Neural cell (in vitro differentiated cells): ENCODE results near the gene MAP3K15. TPM values are rescaled to one million over a fixed set of nuclear protein-coding genes. Genes with fewer than 3 reads are reported as not detected.

Experiments
- H2AFZ ChIP-seq: fragments of 200-600, 300-800 bp; sonication (generic), shearing (Covaris generic); 2 replicates; pipeline ENCODE4 v1.6.0; 2014; ENCODE audit warnings: low read depth, mild to moderate bottlenecking, antibody characterized with exemption, low read length, moderate library complexity
- H3F3A ChIP-seq: fragments of 200-600 bp; shearing (Covaris generic); 2 replicates; pipeline ENCODE4 v1.6.1; 2016; ENCODE audit warnings: mild to moderate bottlenecking, moderate library complexity, mixed read lengths, antibody characterized with exemption, low read length; ENCODE audit not compliant: insufficient read depth, poor library complexity, severe bottlenecking
- H3K27ac ChIP-seq: fragments of 200-600, 300-800 bp; sonication (generic), shearing (Covaris generic); 2 replicates; pipeline ENCODE4 v1.5.1; 2014; ENCODE audit warnings: mild to moderate bottlenecking, low read length, moderate library complexity
- H3K27me3 ChIP-seq: fragments of 300-800, 200-600 bp; sonication (generic), shearing (Covaris generic); 2 replicates; pipeline ENCODE4 v1.6.0; 2014; ENCODE audit warnings: mild to moderate bottlenecking, low read depth, low read length, moderate library complexity; ENCODE audit not compliant: insufficient read depth
- H3K36me3 ChIP-seq: fragments of 300-800, 200-600 bp; sonication (generic), shearing (Covaris generic); 2 replicates; pipeline ENCODE4 v1.5.1; 2014; ENCODE audit warnings: mild to moderate bottlenecking, antibody characterized with exemption, low read length, moderate library complexity; ENCODE audit not compliant: insufficient read depth
- H3K4me2 ChIP-seq: fragments of 300-800, 200-600 bp; sonication (generic), shearing (Covaris generic); 2 replicates; pipeline ENCODE4 v1.6.0; 2014; ENCODE audit warnings: mild to moderate bottlenecking, low read length
- H3K4me3 ChIP-seq: fragments of 300-800, 200-600 bp; sonication (generic), shearing (Covaris generic); 2 replicates; pipeline ENCODE4 v1.5.1; 2014; ENCODE audit warnings: mild to moderate bottlenecking, low read length, moderate library complexity
- H3K79me2 ChIP-seq: fragments of 200-600 bp; shearing (Covaris generic); replicated peaks from 2 replicates; pipeline ENCODE4 v1.6.0; 2014; ENCODE audit warnings: mild to moderate bottlenecking, low read length, moderate library complexity; ENCODE audit not compliant: insufficient read depth
- H3K9ac ChIP-seq: fragments of 300-800, 200-600 bp; sonication (generic), shearing (Covaris generic); 2 replicates; pipeline ENCODE4 v1.6.1; 2016; ENCODE audit warnings: mild to moderate bottlenecking, low read length, mixed read lengths
- H3K9me2 ChIP-seq: fragments of 200-600 bp; shearing (Covaris generic); 2 replicates; pipeline ENCODE4 v1.6.1; 2016; ENCODE audit warnings: mild to moderate bottlenecking, low read length, mixed read lengths; ENCODE audit not compliant: insufficient read depth
- H3K9me3 ChIP-seq: fragments of 200-600, 300-800 bp; sonication (generic), shearing (Covaris generic); 2 replicates; pipeline ENCODE4 v1.6.1; 2016; ENCODE audit warnings: mild to moderate bottlenecking, mixed run types, low read length, moderate library complexity, mixed read lengths
- H4K20me1 ChIP-seq: fragments of 200-600 bp; shearing (Covaris generic); 2 replicates; pipeline ENCODE4 v1.6.1; 2016; ENCODE audit warnings: mild to moderate bottlenecking, mixed run types; ENCODE audit not compliant: insufficient read depth
- EP300 ChIP-seq: fragments of 450-650 bp; conservative IDR thresholded peaks from 2 replicates; pipeline ENCODE4 v1.6.1; 2014; ENCODE audit warnings: antibody characterized with exemption, mild to moderate bottlenecking, moderate library complexity; ENCODE audit not compliant: poor library complexity, severe bottlenecking
- EZH2 ChIP-seq: fragments of 200-600, 300-800 bp; shearing (Covaris generic), sonication (generic); IDR thresholded peaks from 2 replicates; pipeline ENCODE4 v1.6.1; 2014; ENCODE audit warnings: antibody characterized with exemption, low read length, borderline replicate concordance, mild to moderate bottlenecking; ENCODE audit not compliant: insufficient read depth, poor library complexity, severe bottlenecking
- MXI1 ChIP-seq: fragments of 450-650 bp; conservative IDR thresholded peaks from 2 replicates; pipeline ENCODE4 v1.6.1; 2014; ENCODE audit warnings: antibody characterized with exemption, mild to moderate bottlenecking; ENCODE audit not compliant: poor library complexity, severe bottlenecking
- POLR2AphosphoS5 ChIP-seq: IDR thresholded peaks from 2 replicates; pipeline ENCODE4 v1.6.1; 2012
- RAD21 ChIP-seq: fragments of 450-650 bp; conservative IDR thresholded peaks from 2 replicates; pipeline ENCODE4 v1.6.1; 2014; ENCODE audit warnings: antibody characterized with exemption, mild to moderate bottlenecking, moderate library complexity
- SMC3 ChIP-seq: fragments of 450-650 bp; conservative IDR thresholded peaks from 2 replicates; pipeline ENCODE4 v1.6.1; 2014; ENCODE audit warnings: antibody characterized with exemption, mild to moderate bottlenecking, moderate library complexity; ENCODE audit not compliant: poor library complexity
- TAF1 ChIP-seq: IDR thresholded peaks from 2 replicates; pipeline ENCODE4 v1.6.1; 2012; ENCODE audit warnings: low read depth
- polyA plus RNA-seq: library from polyadenylated mRNA; depleted of rRNA; stranded (reverse); fragments of >200 nt; gene quantifications from 2 replicates; pipeline ENCODE4 v1.2.3, GENCODE V29; 2014
- TF ChIP-seq, protein P1 (sequence below): IDR thresholded peaks from 2 replicates; pipeline ENCODE4 v1.6.1; 2012; ENCODE audit warnings: borderline replicate concordance
- TF ChIP-seq, protein P2 (sequence below): fragments of 450-650 bp; IDR thresholded peaks from 2 replicates; pipeline ENCODE4 v1.5.1; 2014; ENCODE audit warnings: antibody characterized with exemption, mild to moderate bottlenecking, moderate library complexity; ENCODE audit not compliant: poor library complexity, severe bottlenecking

MAP3K15 gene
- polyA plus RNA-seq, 1 donor from 2014 or later = not detected

DNA sequence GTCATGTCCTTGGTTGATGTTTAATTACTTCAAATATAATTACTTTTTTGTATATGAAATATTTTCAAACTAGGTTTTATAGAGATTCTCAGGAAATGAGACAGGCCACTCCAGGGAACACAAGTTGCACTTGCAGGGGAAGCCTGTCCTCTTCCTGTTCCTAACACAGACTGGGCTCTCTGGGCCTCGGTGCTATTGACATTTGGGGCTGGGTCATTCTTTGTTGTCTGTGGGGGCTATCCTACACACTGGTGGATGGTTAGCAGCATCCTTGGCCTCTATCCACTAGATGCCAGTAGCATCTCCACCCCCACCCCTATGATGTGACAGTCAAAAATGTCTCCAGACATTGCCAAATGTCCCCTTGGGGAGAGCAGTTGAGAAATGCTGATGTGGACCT is 49.3 kb upstream of the MAP3K15 start:
- Histone ChIP-seq H3K27ac (no peak overlapping the region), H3K4me3 (no peak overlapping the region), H4K20me1 (no peaks in the 10 kb centered on the region), H3K9ac (no peak overlapping the region), H3K4me2 (no peak overlapping the region), H3F3A (no peaks in the 10 kb centered on the region), H3K79me2 (no peaks in the 10 kb centered on the region), H2AFZ (no peak overlapping the region), H3K9me3 (no peaks in the 10 kb centered on the region), H3K36me3 (no peaks in the 10 kb centered on the region), H3K27me3 (no peaks in the 10 kb centered on the region), H3K9me2 (no peaks in the 10 kb centered on the region)
- no peak for TF ChIP-seq SMC3
- TF ChIP-seq, protein P1, sequence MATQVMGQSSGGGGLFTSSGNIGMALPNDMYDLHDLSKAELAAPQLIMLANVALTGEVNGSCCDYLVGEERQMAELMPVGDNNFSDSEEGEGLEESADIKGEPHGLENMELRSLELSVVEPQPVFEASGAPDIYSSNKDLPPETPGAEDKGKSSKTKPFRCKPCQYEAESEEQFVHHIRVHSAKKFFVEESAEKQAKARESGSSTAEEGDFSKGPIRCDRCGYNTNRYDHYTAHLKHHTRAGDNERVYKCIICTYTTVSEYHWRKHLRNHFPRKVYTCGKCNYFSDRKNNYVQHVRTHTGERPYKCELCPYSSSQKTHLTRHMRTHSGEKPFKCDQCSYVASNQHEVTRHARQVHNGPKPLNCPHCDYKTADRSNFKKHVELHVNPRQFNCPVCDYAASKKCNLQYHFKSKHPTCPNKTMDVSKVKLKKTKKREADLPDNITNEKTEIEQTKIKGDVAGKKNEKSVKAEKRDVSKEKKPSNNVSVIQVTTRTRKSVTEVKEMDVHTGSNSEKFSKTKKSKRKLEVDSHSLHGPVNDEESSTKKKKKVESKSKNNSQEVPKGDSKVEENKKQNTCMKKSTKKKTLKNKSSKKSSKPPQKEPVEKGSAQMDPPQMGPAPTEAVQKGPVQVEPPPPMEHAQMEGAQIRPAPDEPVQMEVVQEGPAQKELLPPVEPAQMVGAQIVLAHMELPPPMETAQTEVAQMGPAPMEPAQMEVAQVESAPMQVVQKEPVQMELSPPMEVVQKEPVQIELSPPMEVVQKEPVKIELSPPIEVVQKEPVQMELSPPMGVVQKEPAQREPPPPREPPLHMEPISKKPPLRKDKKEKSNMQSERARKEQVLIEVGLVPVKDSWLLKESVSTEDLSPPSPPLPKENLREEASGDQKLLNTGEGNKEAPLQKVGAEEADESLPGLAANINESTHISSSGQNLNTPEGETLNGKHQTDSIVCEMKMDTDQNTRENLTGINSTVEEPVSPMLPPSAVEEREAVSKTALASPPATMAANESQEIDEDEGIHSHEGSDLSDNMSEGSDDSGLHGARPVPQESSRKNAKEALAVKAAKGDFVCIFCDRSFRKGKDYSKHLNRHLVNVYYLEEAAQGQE = no peak
- TF ChIP-seq EP300 = no peak
- TF ChIP-seq, protein P2, sequence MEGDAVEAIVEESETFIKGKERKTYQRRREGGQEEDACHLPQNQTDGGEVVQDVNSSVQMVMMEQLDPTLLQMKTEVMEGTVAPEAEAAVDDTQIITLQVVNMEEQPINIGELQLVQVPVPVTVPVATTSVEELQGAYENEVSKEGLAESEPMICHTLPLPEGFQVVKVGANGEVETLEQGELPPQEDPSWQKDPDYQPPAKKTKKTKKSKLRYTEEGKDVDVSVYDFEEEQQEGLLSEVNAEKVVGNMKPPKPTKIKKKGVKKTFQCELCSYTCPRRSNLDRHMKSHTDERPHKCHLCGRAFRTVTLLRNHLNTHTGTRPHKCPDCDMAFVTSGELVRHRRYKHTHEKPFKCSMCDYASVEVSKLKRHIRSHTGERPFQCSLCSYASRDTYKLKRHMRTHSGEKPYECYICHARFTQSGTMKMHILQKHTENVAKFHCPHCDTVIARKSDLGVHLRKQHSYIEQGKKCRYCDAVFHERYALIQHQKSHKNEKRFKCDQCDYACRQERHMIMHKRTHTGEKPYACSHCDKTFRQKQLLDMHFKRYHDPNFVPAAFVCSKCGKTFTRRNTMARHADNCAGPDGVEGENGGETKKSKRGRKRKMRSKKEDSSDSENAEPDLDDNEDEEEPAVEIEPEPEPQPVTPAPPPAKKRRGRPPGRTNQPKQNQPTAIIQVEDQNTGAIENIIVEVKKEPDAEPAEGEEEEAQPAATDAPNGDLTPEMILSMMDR = no peak
- TF ChIP-seq RAD21 = no peak
- TF ChIP-seq EZH2 = no peak
- TF ChIP-seq POLR2AphosphoS5 = no peak
- no peak for TF ChIP-seq MXI1
- TF ChIP-seq TAF1 = no peak

DNA sequence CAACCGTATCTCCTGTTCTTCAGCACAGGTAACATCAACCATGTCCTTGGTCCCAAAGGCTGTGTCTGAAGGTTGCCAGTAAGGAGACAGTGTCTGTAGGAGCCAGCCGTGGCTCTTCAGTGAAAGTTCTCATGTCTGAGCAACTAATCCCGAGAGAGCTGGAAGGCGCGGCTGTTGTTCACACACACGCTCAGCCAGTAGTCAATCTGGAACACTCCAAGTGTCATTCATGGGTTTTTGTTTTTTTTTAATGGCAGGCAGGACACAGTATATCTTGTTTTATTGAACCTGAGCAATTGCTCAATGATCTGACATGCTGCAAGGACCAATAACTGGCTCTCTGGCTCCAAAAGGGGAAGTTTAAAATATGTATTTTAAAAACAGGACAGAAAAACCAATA is 48.4 kb upstream of the MAP3K15 start:
- Histone ChIP-seq H3K4me3 (no peak overlapping the region), H3K27ac (no peak overlapping the region), H3F3A (no peaks in the 10 kb centered on the region), H2AFZ (no peak overlapping the region), H4K20me1 (no peaks in the 10 kb centered on the region), H3K9me2 (no peaks in the 10 kb centered on the region), H3K79me2 (no peaks in the 10 kb centered on the region), H3K4me2 (no peak overlapping the region), H3K9ac (no peak overlapping the region), H3K27me3 (no peaks in the 10 kb centered on the region), H3K36me3 (no peaks in the 10 kb centered on the region), H3K9me3 (no peaks in the 10 kb centered on the region)
- TF ChIP-seq, protein P1 = no peak
- TF ChIP-seq MXI1 (no peak), SMC3 (no peak), POLR2AphosphoS5 (no peak), EZH2 (no peak), EP300 (no peak), RAD21 (no peak), TAF1 (no peak)
- TF ChIP-seq, protein P2 = no peak
